Stomach (tissue), 4 donors: ENCODE measurements around the gene TRIM42.

Source experiments
- POLR2A ChIP-seq, 4 donors: fragments of 450-650 bp; IDR thresholded peaks; one replicate each; pipeline ENCODE4 v1.6.1; 2016; ENCODE audit warnings: antibody characterized with exemption in 4 of 4, control low read depth in 2 of 4, mild to moderate bottlenecking in 1 of 4, moderate library complexity in 1 of 4
- TF ChIP-seq, protein P1 (sequence below), 7 experiments: fragments of 450-650 bp in 4 of 7; fragments of 200-600 bp in 3 of 7; sonication (generic) in 3 of 7; IDR thresholded peaks; one replicate each; pipeline ENCODE4 v1.5.1; 2016 to 2019; ENCODE audit warnings: antibody characterized with exemption in 7 of 7, control low read depth in 2 of 7, mild to moderate bottlenecking in 1 of 7

- TF ChIP-seq, protein P1, sequence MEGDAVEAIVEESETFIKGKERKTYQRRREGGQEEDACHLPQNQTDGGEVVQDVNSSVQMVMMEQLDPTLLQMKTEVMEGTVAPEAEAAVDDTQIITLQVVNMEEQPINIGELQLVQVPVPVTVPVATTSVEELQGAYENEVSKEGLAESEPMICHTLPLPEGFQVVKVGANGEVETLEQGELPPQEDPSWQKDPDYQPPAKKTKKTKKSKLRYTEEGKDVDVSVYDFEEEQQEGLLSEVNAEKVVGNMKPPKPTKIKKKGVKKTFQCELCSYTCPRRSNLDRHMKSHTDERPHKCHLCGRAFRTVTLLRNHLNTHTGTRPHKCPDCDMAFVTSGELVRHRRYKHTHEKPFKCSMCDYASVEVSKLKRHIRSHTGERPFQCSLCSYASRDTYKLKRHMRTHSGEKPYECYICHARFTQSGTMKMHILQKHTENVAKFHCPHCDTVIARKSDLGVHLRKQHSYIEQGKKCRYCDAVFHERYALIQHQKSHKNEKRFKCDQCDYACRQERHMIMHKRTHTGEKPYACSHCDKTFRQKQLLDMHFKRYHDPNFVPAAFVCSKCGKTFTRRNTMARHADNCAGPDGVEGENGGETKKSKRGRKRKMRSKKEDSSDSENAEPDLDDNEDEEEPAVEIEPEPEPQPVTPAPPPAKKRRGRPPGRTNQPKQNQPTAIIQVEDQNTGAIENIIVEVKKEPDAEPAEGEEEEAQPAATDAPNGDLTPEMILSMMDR (IDR thresholded peaks at IDR 0.05) = no peak
- TF ChIP-seq POLR2A (IDR thresholded peaks at IDR 0.05) = no peak
These were observed 9.1 kb downstream of the TRIM42 start for GRCh38 chr3:140686948-140687347.
